Tibial artery (tissue), 4 donors: ENCODE measurements around the gene STIM2.

Experiments used
- DNase-seq, 2 donors: peaks; one replicate each; pipeline ENCODE4 v3.0.0-alpha.2; 2019
- H3K27ac ChIP-seq, 2 donors: fragments of 200-600 bp; sonication (generic) in 1 of 2; 1 replicate in 1 of 2; 2 replicates in 1 of 2; pipeline ENCODE4 v1.5.1; 2018 to 2019; ENCODE audit warnings: mild to moderate bottlenecking in 1 of 2
- H3K27me3 ChIP-seq, 2 donors: fragments of 200-600 bp; sonication (generic) in 1 of 2; one replicate each; pipeline versions ENCODE4 v1.5.1 to v1.6.0; 2016 to 2019
- H3K36me3 ChIP-seq, 3 donors: fragments of 200-600 bp; sonication (generic) in 2 of 3; one replicate each; pipeline ENCODE4 v1.5.1; 2016 to 2019; ENCODE audit warnings: mild to moderate bottlenecking in 2 of 3
- H3K4me1 ChIP-seq, 4 donors: fragments of 200-600 bp; sonication (generic) in 2 of 4; 1 replicate in 3 of 4; 2 replicates in 1 of 4; pipeline ENCODE4 v1.5.1; 2016 to 2019
- H3K4me3 ChIP-seq, 2 donors: fragments of 200-600 bp; sonication (generic) in 1 of 2; 1 replicate in 1 of 2; 2 replicates in 1 of 2; pipeline ENCODE4 v1.5.1; 2018 to 2019; ENCODE audit warnings: mild to moderate bottlenecking in 2 of 2
- H3K9me3 ChIP-seq, 3 donors: fragments of 200-600 bp; sonication (generic) in 1 of 3; one replicate each; pipeline ENCODE4 v1.5.1; 2016 to 2019
- CTCF ChIP-seq, 2 experiments: fragments of 200-600 bp in 1 of 2; fragments of 450-650 bp in 1 of 2; IDR thresholded peaks; one replicate each; pipeline ENCODE4 v1.5.1; 2017 to 2019; ENCODE audit warnings: antibody characterized with exemption in 2 of 2, mild to moderate bottlenecking in 1 of 2, moderate library complexity in 1 of 2
- intact Hi-C: fragments of 100-400 bp; cut with DNase I; formaldehyde crosslinking; loops from one replicate; pipeline ENCODE4 v1.15.0; 2023; ENCODE audit warnings: low total_unique reads

Gene STIM2

DNA sequence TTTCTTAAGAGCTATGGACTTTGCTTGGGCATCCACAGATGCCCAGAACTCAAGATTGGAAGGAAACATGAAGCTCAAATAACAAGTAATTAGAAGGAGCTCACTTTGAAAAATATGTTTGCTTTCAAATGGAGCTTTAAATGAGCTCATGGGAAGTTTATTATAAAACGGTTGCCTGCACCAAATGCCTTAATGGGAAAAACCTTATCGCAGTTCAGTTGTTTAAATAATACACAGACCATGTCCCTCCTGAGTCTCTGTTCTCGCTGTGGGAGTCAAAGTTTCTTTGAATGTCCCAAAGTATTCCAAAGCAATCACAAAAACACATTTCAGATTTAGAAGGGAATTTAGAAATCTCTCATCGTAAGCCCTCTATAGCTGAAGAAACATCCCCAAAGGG lies 31.6 kb upstream of the STIM2 start:
- no peak for DNase-seq
- Histone ChIP-seq H3K4me3 (no peak overlapping the region), H3K36me3 (no peaks in the 10 kb centered on the region), H3K27me3 (no peaks in the 10 kb centered on the region), H3K4me1 (no peaks in the 10 kb centered on the region), H3K9me3 (no peaks in the 10 kb centered on the region), H3K27ac (no peak overlapping the region)
- intact Hi-C loops, result no loop called here
- no peak for TF ChIP-seq CTCF (IDR thresholded peaks at IDR 0.05)

DNA sequence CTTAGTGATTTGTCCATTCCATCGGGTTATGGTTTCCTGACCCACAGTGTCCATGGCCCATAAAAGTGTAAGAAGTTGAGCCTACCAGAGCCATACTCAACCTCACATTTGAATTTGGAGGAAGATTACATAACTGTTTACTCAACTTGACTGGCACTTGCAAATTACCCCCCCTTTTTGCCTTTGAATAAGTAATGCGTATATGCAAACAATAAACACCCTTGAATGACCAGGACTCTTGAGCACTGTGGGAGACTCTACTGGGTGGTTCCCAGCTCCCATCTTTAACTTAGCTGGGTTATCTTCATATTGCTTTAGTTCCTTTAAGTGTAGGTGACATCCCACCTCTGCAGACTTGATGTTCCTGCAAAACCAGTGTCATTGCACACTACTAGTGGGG lies 30.6 kb upstream of the STIM2 start:
- Histone ChIP-seq H3K36me3 (no peaks in the 10 kb centered on the region), H3K4me1 (no peaks in the 10 kb centered on the region), H3K27ac (no peak overlapping the region), H3K4me3 (no peak overlapping the region), H3K9me3 (no peaks in the 10 kb centered on the region), H3K27me3 (no peaks in the 10 kb centered on the region)
- no peak for DNase-seq
- intact Hi-C loops, result no loop called here
- TF ChIP-seq CTCF (IDR thresholded peaks at IDR 0.05), result no peak

DNA sequence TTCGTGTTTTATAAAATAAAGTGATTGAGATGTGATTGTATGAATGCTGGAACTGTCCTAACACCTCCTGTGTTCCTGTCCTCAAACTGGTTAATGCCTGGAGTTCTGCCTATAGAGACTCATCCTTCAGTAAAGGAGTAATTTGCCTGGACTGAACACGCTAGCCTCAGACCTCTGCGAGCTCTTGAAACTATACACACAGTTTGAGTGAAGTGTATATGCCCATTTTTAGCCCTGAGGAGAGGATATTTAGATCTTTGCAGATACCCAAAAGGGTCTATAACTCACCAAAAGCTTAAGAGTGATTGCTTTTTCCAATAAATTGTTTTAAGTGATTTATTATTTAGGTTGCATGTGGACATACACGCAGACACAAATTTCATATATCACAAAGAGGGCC lies 29.9 kb upstream of the STIM2 start:
- no peak for DNase-seq
- no peaks in the 10 kb centered on the region for H3K27me3 ChIP-seq
- no peak overlapping the region for H3K4me3 ChIP-seq
- H3K4me1 ChIP-seq, result no peaks in the 10 kb centered on the region
- intact Hi-C loops, result no loop called here
- TF ChIP-seq CTCF (IDR thresholded peaks at IDR 0.05), result no peak
- H3K27ac ChIP-seq, result no peak overlapping the region
- H3K9me3 ChIP-seq, result no peaks in the 10 kb centered on the region
- H3K36me3 ChIP-seq, result no peaks in the 10 kb centered on the region

GRCh38 chr4:26836539-26836938 lies 24.1 kb upstream of the STIM2 start:
- no peak for DNase-seq
- H3K4me3 ChIP-seq, result no peak overlapping the region

DNA sequence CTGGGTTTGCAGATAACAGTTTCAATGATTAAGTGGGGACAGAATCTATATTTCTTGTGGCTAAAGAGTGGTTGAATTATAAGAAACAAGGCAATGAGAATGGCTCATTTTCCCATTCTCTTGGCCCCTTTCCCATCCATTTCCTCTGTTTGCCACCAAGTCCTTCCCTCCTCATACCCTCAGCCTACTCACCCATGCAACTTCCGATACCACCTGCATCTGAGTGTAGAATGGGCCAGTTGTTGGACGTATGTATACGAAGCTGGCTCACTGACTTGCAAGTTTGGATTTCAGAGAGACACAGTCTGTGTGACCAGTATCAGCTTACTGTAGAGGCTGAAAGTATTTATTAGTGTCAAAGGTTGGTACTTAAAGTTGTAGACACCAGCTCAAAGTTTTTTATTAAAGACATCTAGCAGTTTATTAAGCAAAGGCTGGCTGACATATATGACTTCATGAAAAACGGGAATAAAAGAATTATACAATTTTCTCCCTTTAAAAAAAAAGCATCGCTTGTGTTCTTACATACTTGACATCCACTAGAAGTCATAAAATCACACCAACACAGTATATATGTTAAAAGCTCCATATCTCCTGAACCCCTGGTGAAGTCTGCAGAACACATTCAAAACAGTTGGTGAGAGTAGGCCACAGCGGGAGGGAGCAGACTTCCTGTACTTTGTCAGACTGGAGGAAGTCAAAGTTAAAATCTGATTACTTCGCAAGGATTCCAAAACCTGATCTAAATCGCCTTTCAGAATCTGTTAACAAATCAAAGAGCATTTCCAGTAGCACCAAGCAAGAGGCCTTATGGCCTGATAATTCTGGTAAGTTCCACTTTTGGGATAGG lies 22.4 kb upstream of the STIM2 start:
- no peak overlapping the region for H3K4me3 ChIP-seq
- H3K36me3 ChIP-seq, result no peaks in the 10 kb centered on the region
- no peak overlapping the region for H3K27ac ChIP-seq
- H3K4me1 ChIP-seq, result no peaks in the 10 kb centered on the region
- no peaks in the 10 kb centered on the region for H3K9me3 ChIP-seq
- intact Hi-C loops, result no loop called here
- TF ChIP-seq CTCF (IDR thresholded peaks at IDR 0.05), result no peak
- no peak for DNase-seq
- H3K27me3 ChIP-seq, result no peaks in the 10 kb centered on the region

More at GRCh38 chr4:26836539-26836938, 24.1 kb upstream of the STIM2 start:
- Histone ChIP-seq H3K27ac (no peak overlapping the region), H3K36me3 (no peaks in the 10 kb centered on the region), H3K4me1 (no peaks in the 10 kb centered on the region), H3K27me3 (no peaks in the 10 kb centered on the region), H3K9me3 (no peaks in the 10 kb centered on the region)
- TF ChIP-seq CTCF (IDR thresholded peaks at IDR 0.05), result no peak
- intact Hi-C loops, result no loop called here
